Measurements from ENCODE around the gene PRSS8.

The PRSS8 gene

GRCh38 chr16:31099860-31100638, 35.5 kb downstream of the PRSS8 start:
- no peak for DNase-seq

- peak; percentile 99 for DNase-seq
These were observed 41.0 kb downstream of the PRSS8 start, which contains the start of gene VKORC1 for GRCh38 chr16:31094424-31095120. Gene VKORC1, minus strand, starts transcription at chr16:31094797. Its CDS starts 68 bp downstream, at chr16:31094729.

- peak; percentile 66 for DNase-seq
These were observed 41.5 kb downstream of the PRSS8 start for GRCh38 chr16:31094088-31094423.

GRCh38 chr16:31093132-31093703, 42.3 kb downstream of the PRSS8 start:
- DNase-seq: peak; percentile 61

GRCh38 chr16:31092330-31092729, 43.2 kb downstream of the PRSS8 start:
- no peak for DNase-seq

GRCh38 chr16:31090540-31090939, 45.0 kb downstream of the PRSS8 start:
- no peak for DNase-seq

- DNase-seq: no peak
These were observed 46.3 kb downstream of the PRSS8 start for GRCh38 chr16:31089199-31089598.

GRCh38 chr16:31088459-31089183, 46.9 kb downstream of the PRSS8 start, which contains the start of gene PRSS53:
Gene PRSS53, minus strand, starts transcription at chr16:31088943. Its CDS starts 134 bp downstream, at chr16:31088809.
- DNase-seq: peak; percentile 65

GRCh38 chr16:31087971-31088370, 47.6 kb downstream of the PRSS8 start:
- DNase-seq: no peak

- no peak for DNase-seq
These were observed 48.0 kb downstream of the PRSS8 start for GRCh38 chr16:31087481-31087880.

GRCh38 chr16:31086629-31086906, 49.0 kb downstream of the PRSS8 start:
- DNase-seq: no peak

GRCh38 chr16:31085873-31086628, 49.5 kb downstream of the PRSS8 start:
- no peak for DNase-seq

- no peak for DNase-seq
These were observed 50.1 kb downstream of the PRSS8 start for GRCh38 chr16:31085411-31085810.

- no peak for DNase-seq
These were observed 50.8 kb downstream of the PRSS8 start for GRCh38 chr16:31084584-31085302.

GRCh38 chr16:31083981-31084380, 51.5 kb downstream of the PRSS8 start:
- DNase-seq: no peak

- DNase-seq: no peak
These were observed 52.0 kb downstream of the PRSS8 start for GRCh38 chr16:31083556-31083955.

- DNase-seq: no peak
These were observed 52.4 kb downstream of the PRSS8 start for GRCh38 chr16:31083081-31083480.

- peak; percentile 50 for DNase-seq
These were observed 53.0 kb downstream of the PRSS8 start for GRCh38 chr16:31082368-31083045.
